ENCODE data around the gene KIAA0513.

- TF ChIP-seq CTCF (conservative IDR thresholded peaks at IDR 0.05 in 1 of 2, IDR thresholded peaks at IDR 0.05 in 1 of 2; ENCODE audit: extremely low read depth in 1 of 2, insufficient read depth in 1 of 2, low read depth in 1 of 2, low read length in 2 of 2) (no peak), EZH2 (IDR thresholded peaks at IDR 0.05; ENCODE audit: borderline replicate concordance, low read length) (no peak)
Observed at GRCh38 chr16:85045641-85046471, 18.3 kb downstream of the KIAA0513 start.

Measured in mammary epithelial cell (primary cell).